Cerebellar nuclear complex (tissue), 1 donor: ENCODE results near the gene P4HA3.
"Not testable (repeated sequence)": the region's sequence is repeated elsewhere in the genome, so short reads cannot be mapped to it uniquely, and the experiment has no call there.

Source experiments
- DNase-seq, 2 experiments: peaks; one replicate each; lab custom pipeline; 2025; lab: John Stamatoyannopoulos, UW

The P4HA3 gene

DNA sequence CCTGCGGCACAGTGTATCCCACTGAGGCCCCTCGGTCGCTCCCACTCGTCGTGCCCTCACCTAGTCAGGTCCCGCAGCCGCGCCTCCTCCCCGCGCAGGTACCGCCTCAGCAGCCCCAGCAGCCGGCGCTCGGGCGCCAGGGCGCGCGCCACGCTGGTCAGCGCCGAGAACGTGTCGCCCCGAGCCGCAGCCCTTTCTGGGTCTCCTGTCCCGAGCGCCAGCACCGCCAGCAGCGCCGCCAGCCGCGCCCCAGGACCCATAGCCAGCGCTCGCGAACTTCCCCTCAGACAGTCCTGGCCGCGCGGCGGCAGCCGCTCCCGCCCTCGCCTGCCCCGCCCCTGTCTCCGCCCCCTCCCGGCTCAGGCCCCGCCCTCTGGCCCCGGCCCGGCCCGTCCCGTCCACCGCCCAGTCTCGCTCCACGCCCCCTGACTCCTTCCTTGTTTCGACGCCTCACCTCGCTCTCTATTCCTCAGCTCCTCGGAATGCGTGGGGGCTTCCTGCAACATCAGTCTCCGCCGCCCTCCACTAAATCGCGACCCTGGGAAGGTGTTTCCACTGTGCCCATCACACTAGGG is at the start of gene P4HA3:
TSS of gene P4HA3 (minus strand) at position 289 of the 575 bp plus-strand sequence. CDS start at position 260, 29 bp downstream.
- no peak for DNase-seq

DNA sequence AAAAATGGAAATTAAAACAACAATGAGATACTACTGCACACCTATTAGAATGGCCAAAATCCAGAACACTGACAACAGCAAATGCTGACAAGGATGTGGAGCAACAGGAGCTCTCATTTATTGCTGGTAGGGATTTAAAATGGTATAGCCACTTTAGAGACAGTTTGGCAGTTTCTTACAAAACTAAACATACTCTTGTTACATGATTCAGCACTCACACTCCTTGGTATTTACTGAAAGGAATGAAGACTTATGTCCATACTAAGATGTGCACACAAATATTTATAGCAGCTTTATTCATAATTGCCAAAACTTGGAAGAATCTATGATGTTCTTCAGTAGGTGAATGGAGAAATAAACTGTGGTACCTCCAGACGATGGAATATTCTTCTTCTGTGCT is 46.0 kb upstream of the P4HA3 start:
- DNase-seq = no peak

DNA sequence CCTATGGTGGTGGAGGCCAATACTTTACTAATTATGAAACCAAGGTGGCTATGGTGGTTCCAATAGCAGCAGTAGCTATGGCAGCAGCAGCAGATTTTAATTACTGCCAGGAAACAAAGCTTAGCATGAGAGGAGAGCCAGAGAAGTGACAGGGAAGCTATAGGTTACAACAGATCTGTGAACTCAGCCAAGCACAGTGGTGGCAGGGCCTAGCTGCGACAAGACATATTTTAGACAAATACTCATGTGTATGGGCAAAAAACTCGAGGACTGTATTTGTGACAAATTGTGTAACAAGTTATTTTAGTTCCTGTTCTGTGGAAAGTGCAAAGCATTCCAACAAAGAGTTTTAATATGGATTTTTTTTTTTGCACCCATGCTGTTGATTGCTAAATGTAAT is 44.2 kb upstream of the P4HA3 start:
- no peak for DNase-seq

DNA sequence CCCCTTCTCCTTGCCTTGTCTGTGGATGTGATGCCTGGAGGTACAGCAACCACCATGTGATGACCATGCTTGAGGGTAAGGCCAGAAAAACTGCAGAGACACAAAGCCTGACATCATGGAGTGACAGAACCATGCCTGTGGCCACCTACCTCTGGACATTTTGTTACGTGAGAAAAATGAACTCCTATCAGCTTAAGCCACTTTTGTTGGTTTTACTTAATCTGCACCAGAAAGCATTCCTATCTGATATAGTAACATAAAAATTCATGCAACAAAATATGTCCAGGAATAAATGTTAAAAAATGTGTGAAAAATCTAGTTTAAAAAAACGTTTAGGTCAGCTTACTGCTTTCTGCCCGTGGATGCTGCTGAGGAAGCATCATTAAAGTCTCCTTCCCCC is 42.6 kb upstream of the P4HA3 start:
- no peak for DNase-seq

DNA sequence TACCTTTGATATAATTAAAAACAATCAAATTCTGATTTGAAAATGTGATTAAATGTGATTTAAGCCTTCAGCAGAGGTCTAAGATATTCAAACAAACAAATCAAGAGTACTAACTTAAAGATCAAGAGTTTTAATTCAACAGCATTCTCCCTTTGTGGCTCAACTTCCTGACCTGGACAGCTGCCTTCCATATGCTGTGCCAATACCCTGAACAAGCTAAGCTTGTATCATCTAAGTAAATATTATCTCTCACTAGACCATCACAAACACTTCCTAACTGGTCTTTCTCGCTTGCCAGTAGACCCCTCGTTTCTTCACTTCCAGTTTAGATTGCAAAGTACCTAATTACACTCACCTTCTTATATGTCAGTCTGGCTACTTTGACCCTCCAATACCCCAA is 35.9 kb upstream of the P4HA3 start:
- DNase-seq = no peak

DNA sequence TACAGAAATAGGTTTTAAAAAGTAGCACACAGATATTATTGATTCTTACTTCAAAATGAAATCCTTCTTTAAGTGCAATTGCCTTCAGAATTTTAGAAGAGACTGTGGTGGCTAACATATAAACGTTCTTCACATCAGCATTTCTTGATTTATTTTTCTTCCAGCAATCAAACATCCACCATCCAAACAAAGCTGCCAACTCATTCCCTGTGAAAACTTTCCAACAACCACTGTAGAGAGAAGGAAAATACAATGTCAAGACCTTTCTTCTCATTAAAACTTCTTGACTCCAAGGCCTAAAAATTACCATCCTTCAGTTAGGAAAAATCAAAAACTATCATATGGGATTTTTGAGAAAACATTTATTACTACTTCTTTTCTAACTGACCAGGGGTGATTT is 34.0 kb upstream of the P4HA3 start:
- no peak for DNase-seq

DNA sequence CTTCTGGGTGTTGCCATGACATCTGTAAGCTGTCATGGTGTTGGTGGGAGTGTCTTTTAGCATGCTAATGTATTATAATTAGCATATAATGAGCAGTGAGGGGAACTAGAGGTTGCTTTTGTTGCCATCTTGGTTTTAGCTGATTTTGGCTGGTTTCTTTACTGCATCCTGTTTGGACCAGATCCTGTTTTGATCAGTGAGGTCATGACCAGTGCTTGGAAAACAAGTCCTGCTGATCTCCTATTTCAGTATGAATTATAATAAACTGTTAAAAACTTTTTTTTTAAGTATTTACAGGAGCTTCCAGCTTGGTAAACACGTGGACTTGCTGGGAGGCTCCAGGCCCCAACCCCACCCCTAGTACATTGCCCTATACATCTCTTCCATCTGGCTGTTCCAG is 30.5 kb upstream of the P4HA3 start:
- DNase-seq = no peak

DNA sequence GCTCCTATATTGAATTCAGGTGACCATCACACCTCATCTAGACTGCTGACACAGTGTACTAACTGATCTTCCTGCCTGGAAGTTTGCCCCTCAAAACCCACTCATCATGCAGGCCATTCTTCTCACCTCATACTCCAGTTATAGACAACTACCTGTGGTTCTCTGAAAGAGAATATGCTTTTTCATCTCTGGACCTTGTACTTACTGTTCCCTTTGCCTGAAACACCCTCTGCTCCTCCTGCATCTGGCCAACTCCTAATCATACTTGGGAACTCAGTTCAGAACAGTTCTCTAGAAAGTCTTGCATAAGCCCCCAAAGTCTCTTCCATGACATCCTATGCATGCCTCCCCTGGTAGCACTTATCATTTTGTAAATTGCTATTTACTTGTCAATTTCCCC is 28.2 kb upstream of the P4HA3 start:
- DNase-seq = no peak

DNA sequence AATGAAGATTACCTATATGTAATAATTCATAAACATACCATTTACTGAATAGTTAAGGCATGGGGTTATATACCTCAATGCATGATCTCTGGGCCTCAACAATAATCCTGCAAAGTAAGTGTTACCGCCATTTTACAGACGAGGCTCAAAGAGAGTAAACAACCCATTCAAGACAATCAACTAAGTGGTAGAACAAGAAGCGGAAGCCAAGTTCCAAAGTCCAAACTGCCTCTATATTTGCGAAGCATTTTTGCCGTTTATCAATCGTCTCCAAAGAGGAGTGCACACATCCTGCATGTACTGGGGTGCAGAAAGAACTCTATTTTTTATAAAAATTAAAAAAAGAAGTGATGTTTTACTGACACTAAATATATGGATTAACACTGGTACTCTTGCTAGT is 27.5 kb upstream of the P4HA3 start:
- no peak for DNase-seq

DNA sequence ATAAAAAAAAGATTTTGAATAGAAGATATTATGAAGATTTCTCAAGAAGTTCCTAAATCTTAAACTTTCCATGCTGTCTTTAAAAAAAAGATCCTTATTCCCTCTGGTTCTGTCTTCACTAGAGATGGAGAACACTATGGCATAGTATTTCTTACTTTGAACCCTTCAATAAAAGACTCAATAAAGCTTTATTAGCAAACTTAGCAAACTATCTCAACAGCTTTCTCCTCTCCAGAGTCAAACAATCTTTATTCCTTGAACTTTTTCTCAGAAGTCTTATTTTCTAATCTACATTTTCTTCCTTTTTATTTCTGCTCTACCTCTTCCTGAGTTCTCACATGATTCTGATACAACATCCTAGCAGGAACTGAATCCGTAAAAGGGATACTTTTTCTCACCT is 21.8 kb upstream of the P4HA3 start:
- DNase-seq = no peak

DNA sequence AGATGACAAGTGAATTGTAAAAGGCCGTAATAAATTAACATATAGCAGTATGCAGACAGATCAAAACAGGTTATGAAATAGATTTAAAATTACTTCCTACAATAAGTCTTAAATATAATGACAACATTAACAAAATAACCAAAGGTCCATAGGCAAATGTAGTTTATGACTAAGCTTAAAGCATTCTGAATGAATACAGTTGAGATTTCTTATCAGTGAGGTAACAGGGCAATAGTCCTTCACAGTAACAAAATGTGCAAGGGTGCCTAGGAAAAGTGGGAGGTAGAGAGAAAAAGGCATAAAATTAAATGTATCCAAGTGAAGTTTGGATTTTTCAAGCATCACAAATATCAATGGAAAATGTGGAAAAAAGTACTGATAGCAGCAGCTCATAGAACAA is 20.9 kb upstream of the P4HA3 start:
- DNase-seq = no peak

DNA sequence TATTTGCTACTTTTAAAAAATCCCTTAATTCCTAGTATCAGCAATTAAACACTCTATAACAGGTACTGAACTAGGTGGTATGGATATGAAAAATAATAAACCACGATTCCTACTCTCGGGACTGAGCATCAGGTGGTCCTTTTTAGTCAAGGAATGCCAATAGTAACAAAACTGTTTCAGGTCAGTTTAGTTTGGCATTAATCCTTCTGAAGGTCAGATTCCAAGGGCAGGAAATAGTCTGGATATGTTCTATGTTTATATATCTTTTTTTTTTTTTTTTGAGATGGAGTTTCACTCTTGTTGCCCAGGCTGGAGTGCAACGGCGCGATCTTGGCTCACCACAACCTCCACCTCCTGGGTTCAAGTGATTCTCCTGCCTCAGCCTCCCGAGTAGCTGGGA is 19.6 kb upstream of the P4HA3 start:
- not testable (repeated sequence) for DNase-seq

DNA sequence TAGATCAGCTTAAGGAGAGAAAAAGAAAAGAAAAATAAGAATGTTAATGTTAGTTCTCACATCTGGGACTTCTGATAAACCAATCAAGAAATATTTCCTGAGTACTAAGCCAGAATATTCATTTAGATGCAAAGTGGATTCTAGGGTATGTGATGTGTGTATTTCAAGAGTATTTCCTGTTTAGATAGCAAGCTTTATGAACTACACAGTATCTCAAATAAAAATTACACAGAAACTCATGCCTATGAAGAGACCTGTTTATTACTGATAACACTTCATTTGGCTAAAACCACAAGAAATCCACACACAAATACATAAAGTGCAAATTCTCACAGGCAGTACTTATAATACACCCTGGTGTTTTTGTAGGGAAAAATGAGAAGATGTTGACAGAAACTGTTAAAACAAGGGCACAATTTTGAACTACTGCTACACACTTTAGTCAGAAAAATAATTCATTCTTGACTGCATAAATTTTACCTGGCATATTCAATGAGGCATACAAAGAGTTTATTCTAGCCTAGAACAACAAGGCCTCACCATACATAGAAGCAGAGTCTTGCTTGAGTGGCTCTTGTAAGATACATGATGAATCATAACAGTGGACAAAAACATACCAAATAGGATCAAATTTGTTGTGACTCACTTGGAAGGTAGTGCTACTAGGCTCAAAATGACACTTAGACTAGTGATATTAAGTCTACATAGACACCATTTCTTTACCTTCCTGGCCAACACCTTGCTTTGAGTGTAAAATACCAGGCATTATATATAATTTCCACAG is 18.8 kb upstream of the P4HA3 start:
- DNase-seq = no peak

DNA sequence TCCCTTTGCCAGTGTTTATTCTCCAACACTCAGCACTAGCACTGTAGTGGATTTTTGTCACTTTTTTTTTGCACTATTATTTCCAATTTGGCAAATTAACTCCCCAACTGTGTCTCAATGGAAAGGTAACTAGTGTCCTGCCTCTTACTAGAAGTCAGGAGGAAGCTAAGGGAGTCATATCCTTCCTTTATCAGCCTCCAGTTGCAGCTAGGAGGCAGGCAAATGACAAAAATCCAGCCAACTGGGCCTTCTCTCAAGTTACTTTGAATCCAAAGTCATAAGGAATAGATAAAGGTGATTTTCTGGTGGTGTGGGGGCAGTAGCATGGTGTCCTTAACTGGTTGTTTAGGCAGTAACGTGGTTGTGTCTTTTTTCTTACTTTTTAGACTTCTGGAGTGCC is 15.6 kb upstream of the P4HA3 start:
- no peak for DNase-seq

DNA sequence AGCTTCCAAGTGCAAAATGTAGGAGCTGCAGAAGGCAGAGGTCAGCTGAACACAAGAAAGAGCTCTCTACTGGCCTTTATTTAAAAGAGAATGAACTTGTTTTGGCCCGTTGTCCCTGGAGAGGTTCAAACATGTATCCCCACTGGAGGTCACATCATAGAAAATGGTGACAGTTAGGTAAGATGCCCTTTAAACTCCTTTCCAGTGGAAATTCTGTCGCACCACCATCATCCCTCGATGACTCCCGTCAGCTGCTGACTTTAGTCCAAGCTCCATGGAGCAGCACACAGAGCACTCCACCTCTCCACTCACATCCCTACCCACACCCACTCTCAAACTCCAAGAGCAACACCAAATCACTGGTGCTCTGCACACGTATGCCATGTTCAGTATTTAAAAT is 15.2 kb upstream of the P4HA3 start:
- DNase-seq = no peak

DNA sequence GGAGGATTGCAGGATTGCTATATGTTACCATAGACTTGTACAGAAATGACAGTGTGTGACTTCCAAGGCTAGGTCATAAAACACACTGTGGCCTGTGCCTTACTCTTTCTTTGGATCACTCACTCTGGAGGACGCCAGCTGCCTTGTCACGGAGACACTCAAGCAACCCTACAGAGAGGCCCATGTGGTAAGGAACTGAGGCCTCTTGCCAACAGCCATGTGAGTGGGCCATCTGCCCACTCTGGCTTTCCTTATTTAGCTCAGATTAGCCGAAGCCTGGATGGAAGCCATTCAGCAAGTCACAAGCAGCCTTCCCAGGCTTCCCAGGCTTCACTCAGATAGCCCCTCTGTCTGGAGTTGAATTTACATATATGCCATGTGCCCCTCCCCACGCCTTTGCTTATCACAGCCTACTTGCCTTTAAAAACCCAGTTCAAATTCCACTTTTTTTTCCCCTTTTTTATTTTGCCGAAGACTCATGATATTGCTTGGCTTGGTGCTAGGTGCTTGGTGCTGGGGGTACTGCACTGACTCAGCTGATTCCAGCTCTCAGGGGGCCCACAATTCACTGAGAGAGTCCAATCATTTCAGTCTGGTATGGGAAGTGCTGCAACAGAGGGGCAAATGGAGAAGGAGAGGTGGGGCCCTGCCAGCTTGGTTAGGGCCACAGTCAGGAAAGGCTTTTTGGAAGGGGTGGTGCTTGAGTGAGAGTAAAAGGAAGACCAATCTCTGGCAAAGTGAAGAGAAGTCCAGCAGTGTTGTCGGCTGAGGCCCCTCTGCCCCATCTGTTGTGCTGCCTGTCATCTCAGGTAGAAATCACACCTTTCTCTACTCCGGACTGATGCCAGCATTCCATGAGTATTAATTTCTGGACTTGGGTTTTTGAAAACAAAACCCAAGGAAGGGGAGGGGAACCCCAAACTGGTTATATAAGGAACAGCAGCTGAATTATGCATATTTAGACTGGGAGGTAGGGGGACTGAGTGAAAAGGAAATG is 14.5 kb upstream of the P4HA3 start:
- DNase-seq = peak; percentile 90 to 96

DNA sequence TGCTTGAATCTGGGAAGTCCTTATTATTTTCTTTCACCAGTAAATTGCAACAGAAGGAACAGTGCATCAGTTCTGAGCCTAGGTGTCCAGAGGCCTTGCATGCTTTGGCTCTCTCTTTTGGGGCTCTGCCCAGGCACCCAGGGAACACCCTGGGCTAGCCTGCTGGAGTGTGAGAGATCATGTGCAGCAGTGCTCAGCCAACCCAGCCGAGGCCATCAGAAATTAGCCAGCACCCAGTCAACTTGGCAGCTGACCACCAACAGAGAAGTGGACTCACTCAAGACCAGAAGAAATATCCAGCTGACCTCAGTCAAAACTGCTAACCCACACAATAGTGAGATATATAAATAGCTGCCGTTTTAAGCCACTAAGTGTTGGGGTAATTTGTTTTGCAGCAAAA is 11.2 kb upstream of the P4HA3 start:
- DNase-seq = peak in 1 of 2 experiments; percentile 8

DNA sequence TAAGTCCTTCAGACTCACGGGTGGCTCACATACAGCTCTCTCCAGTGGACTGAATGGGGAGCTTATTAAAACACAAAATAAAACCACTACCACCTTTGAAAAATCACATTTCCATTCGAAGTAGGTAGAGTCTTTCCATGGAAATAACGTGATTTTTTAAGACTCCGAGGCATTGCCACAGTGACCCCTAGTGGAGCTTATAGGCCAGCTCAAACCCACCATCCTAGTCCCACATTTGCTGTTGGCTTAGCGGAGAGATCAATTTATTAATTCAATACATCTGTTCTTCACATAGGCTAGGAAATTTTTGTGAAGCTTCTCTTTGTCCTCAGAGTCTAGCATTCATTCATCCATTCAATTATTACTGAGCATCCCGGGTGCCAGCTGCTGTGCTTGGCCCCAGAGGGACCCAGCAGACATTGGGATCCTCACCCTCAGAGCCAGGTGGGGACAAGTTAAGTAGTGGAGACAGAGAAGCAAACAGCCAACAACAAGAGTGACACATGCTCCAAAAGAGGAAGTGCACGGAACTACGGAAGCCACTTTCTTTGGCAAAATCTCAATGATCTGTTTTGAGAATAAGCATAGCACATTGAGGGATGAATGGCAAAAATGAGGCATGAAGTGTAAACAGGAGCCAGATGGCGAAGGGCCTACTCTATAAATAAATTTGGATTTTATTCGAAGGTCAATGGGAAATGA is 10.2 kb upstream of the P4HA3 start:
- peak in 1 of 2 experiments; percentile 34 for DNase-seq

DNA sequence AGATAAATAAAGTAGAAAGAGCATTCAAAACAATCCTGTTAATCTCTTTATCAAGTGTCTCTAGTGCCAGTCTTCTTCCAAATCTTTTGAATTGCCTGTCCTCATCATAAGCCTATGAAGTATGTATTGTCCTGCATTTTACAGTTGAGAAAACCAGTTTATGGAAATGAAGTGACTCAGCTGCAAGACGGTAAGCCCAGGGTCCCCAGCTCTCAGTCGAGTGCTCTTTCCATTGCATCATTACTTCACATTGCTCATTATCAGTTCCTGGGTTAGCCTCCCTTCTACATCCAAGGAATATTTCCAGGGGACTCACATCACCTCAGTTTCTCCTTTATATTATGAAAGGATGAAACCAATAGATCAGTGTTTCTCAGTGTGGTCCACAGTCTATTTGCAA is 9.1 kb upstream of the P4HA3 start:
- DNase-seq = no peak

DNA sequence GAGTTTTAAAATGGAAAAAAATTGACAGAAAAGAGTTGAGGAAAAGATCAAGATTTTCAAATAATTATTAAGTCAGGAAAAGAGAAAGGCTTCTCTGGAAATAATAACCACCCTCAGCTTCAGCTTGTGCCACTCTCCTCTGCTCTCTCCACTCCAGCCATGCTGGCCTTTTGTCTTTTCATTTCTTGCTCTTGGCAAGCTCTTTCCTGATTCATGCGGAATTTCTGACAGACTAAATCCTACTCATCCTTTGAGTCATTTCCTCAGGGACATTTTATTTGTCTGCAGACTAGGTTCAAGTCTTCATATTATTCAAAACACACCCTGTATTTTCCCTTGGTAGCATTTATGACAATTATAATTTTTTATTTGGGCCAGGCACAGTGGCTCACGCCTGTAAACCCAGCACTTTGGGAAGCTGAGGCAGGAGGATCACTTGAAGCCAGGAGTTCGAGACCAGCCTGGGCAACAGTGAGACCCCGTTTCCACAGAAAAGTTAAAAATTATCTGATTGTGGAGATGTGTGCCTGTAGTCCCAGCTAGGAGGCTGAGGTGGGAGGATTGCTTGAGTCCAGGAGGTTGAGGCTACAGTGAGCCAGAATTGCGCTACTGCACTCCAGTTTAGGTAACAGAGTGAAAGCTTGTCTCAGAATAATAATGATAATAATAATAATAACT is 7.8 kb upstream of the P4HA3 start:
- no peak for DNase-seq

DNA sequence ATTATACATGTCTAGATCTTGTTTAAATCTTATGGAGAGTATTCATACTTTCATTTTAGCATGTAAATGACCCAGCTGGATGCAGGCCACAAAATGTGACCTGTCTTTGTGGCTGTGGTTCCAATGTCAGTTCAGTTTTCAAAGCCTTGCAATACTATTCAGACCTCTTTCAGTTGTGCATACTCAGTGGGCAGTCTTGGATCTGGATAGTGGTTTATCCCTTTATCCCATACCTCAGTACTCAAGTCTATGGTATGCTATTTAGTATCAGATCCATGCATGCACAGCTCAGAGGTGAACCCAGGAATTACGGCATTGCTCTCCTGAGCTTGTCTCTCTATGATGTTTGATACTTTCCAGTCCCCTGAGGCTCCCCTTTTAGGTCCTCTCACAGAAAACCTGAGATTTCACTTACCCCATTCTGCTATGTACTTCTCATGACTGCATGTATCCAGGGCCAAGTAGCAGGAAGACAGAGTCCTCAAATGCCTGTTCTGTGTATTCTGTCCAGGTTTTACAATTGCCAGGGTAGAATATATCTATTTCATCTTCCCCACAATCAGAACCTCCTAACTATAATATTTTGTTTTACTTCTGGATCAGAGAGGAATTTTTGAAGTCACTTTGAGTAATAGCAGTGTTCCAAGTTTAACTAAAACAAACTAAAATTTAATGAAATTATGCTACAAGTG is 6.9 kb upstream of the P4HA3 start:
- DNase-seq = no peak
